SK-N-SH (cell line): ENCODE measurements around the gene ZBTB16. TPM values are rescaled to one million over a fixed set of nuclear protein-coding genes. Genes with fewer than 3 reads are reported as not detected.

Experiments used
- CTCF ChIA-PET: fragments of 300-600, 350-600 bp; formaldehyde crosslinking; extraction: SDS; loops from one replicate; lab custom pipeline; 2021; lab: Yijun Ruan, JAX
- POLR2A ChIA-PET: fragments of 350-600 bp; sonication (Branson Sonifier 250); formaldehyde crosslinking; extraction: SDS; loops from one replicate; lab custom pipeline; 2020; ENCODE audit warnings: antibody characterized with exemption, inconsistent platforms; lab: Yijun Ruan, JAX
- DNase-seq: peaks from one replicate; pipeline ENCODE4 v3.0.0; 2012
- H2AFZ ChIP-seq: fragments of 200-600 bp; sonication (generic); 2 replicates; pipeline ENCODE4 v1.8.1; 2016; ENCODE audit warnings: antibody characterized with exemption, mild to moderate bottlenecking, low read depth
- H3F3A ChIP-seq: fragments of 200-600 bp; sonication (generic); replicated peaks from 2 replicates; pipeline ENCODE3; 2016; ENCODE audit warnings: antibody characterized with exemption, mild to moderate bottlenecking; ENCODE audit not compliant: insufficient read depth
- H3K27ac ChIP-seq, 2 experiments: fragments of 200-500 bp in 1 of 2; fragments of 200-600 bp in 1 of 2; sonication (Bioruptor generic) in 1 of 2; sonication (generic), shearing (Covaris generic) in 1 of 2; 2 replicates each; pipeline versions ENCODE4 v1.5.1 to v1.6.1; 2014 to 2016; ENCODE audit warnings: low read depth in 2 of 2, inconsistent platforms in 1 of 2, low read length in 1 of 2, mild to moderate bottlenecking in 1 of 2, mixed read lengths in 1 of 2
- H3K27me3 ChIP-seq: fragments of 200-600 bp; sonication (generic), shearing (Covaris generic); 2 replicates; pipeline ENCODE4 v1.6.1; 2016; ENCODE audit warnings: mixed run types; ENCODE audit not compliant: insufficient read depth
- H3K36me3 ChIP-seq, 2 experiments: fragments of 200-500 bp in 1 of 2; fragments of 200-600 bp in 1 of 2; sonication (Bioruptor generic) in 1 of 2; sonication (generic) in 1 of 2; replicated peaks in 1 of 2; 2 replicates each; pipeline versions ENCODE3 to v1.5.1; 2014 to 2016; ENCODE audit warnings: low read length in 1 of 2, mild to moderate bottlenecking in 1 of 2; ENCODE audit not compliant: insufficient read depth in 2 of 2, control insufficient read depth in 1 of 2
- H3K4me1 ChIP-seq, 2 experiments: fragments of 200-500 bp in 1 of 2; fragments of 200-600 bp in 1 of 2; sonication (Bioruptor generic) in 1 of 2; sonication (generic), shearing (Covaris generic) in 1 of 2; 2 replicates each; pipeline versions ENCODE4 v1.5.1 to v1.6.1; 2014 to 2016; ENCODE audit warnings: low read depth in 1 of 2, low read length in 1 of 2, mixed run types in 1 of 2; ENCODE audit not compliant: insufficient read depth in 2 of 2, control insufficient read depth in 1 of 2
- H3K4me2 ChIP-seq: fragments of 200-600 bp; sonication (generic), shearing (Covaris generic); 2 replicates; pipeline ENCODE4 v1.6.1; 2017; ENCODE audit warnings: mixed run types
- H3K4me3 ChIP-seq, 2 experiments: fragments of 200-500 bp in 1 of 2; fragments of 200-600 bp in 1 of 2; sonication (Bioruptor generic) in 1 of 2; sonication (generic), shearing (Covaris generic) in 1 of 2; 2 replicates each; pipeline versions ENCODE4 v1.5.1 to v1.8.1; 2014 to 2016; ENCODE audit warnings: low read depth in 2 of 2, inconsistent platforms in 1 of 2, low read length in 1 of 2, mild to moderate bottlenecking in 1 of 2, mixed read lengths in 1 of 2, moderate library complexity in 1 of 2
- H3K79me2 ChIP-seq: fragments of 200-600 bp; sonication (generic); 2 replicates; pipeline ENCODE4 v1.8.1; 2017; ENCODE audit warnings: mild to moderate bottlenecking; ENCODE audit not compliant: insufficient read depth
- H3K9ac ChIP-seq: fragments of 200-600 bp; sonication (generic); 2 replicates; pipeline ENCODE4 v1.6.1; 2017; ENCODE audit warnings: mixed run types
- H3K9me2 ChIP-seq: fragments of 200-600 bp; sonication (generic); 2 replicates; pipeline ENCODE4 v1.6.1; 2017; ENCODE audit warnings: mixed run types
- H3K9me3 ChIP-seq: fragments of 200-600 bp; sonication (generic); 2 replicates; pipeline ENCODE4 v1.6.1; 2017; ENCODE audit warnings: mixed run types, mild to moderate bottlenecking, moderate library complexity
- H4K20me1 ChIP-seq: fragments of 200-600 bp; sonication (generic); 2 replicates; pipeline ENCODE4 v1.6.1; 2017; ENCODE audit warnings: mild to moderate bottlenecking, mixed run types; ENCODE audit not compliant: insufficient read depth
- CTCF ChIP-seq: fragments of 200-600 bp; sonication (generic); IDR thresholded peaks from 2 replicates; pipeline ENCODE4 v1.6.1; 2017; ENCODE audit warnings: antibody characterized with exemption, mild to moderate bottlenecking, moderate library complexity
- ELF1 ChIP-seq: IDR thresholded peaks from 2 replicates; pipeline ENCODE4 v1.4.0; 2012
- EP300 ChIP-seq, 2 experiments: IDR thresholded peaks; 2 replicates each; pipeline versions ENCODE4 v1.4.0 to v1.6.1; 2012; ENCODE audit warnings: borderline replicate concordance in 1 of 2, low read depth in 1 of 2, low read length in 1 of 2
- GATA2 ChIP-seq: sonication (generic); formaldehyde crosslinking; IDR thresholded peaks from 2 replicates; pipeline ENCODE4 v1.5.0; 2020; ENCODE audit warnings: mild to moderate bottlenecking, missing genetic modification reagents
- MEF2A ChIP-seq: IDR thresholded peaks from 2 replicates; pipeline ENCODE4 v1.4.0; 2012; ENCODE audit warnings: low read depth, borderline replicate concordance
- NRF1 ChIP-seq: IDR thresholded peaks from 2 replicates; pipeline ENCODE4 v1.6.1; 2012; ENCODE audit warnings: low read depth, mild to moderate bottlenecking, low read length
- PBX3 ChIP-seq: IDR thresholded peaks from 2 replicates; pipeline ENCODE4; 2012
- POLR2AphosphoS5 ChIP-seq: IDR thresholded peaks from 2 replicates; pipeline ENCODE4 v1.6.1; 2012; ENCODE audit warnings: low read depth, low read length
- RFX5 ChIP-seq: IDR thresholded peaks from 2 replicates; pipeline ENCODE4 v1.6.1; 2012; ENCODE audit warnings: mild to moderate bottlenecking, improper control_type of control experiment, low read length
- RXRA ChIP-seq: IDR thresholded peaks from 2 replicates; pipeline ENCODE4 v1.4.0; 2012; ENCODE audit warnings: low read depth, mild to moderate bottlenecking, borderline replicate concordance
- SIN3A ChIP-seq: IDR thresholded peaks from 2 replicates; pipeline ENCODE4 v1.6.1; 2012; ENCODE audit warnings: low read depth, mild to moderate bottlenecking, low read length, moderate library complexity, borderline replicate concordance
- SMC3 ChIP-seq: IDR thresholded peaks from 2 replicates; pipeline ENCODE4 v1.6.1; 2012; ENCODE audit warnings: low read depth, low read length, improper control_type of control experiment
- USF1 ChIP-seq: IDR thresholded peaks from 2 replicates; pipeline ENCODE4 v1.4.0; 2012; ENCODE audit warnings: low read depth, borderline replicate concordance
- YY1 ChIP-seq: IDR thresholded peaks from 2 replicates; pipeline ENCODE4 v1.4.0; 2012; ENCODE audit warnings: low read depth, mild to moderate bottlenecking
- WGBS: methylation state at CpG from one replicate; pipeline ENCODE4 v1.1.6; 2017; ENCODE audit warnings: low lambda C conversion rate; 5-methylcytosine and 5-hydroxymethylcytosine counted together
- polyA plus RNA-seq, 3 experiments: library from polyadenylated mRNA; depleted of rRNA; stranded (reverse); fragments of >200 nt; gene quantifications; 2 replicates each; pipeline ENCODE4 v1.2.3, GENCODE V29; 2012
- TF ChIP-seq, protein P1 (sequence below): fragments of 150-350 bp; IDR thresholded peaks from 2 replicates; pipeline ENCODE4 v1.6.1; 2017; ENCODE audit warnings: antibody characterized with exemption, low read length, low read depth, borderline replicate concordance
- TF ChIP-seq, protein P2 (sequence below): IDR thresholded peaks from 2 replicates; pipeline ENCODE4 v1.4.0; 2012; ENCODE audit warnings: low read depth, borderline replicate concordance
- TF ChIP-seq, protein P3 (sequence below): IDR thresholded peaks from 2 replicates; pipeline ENCODE4 v1.4.0; 2012; ENCODE audit warnings: low read depth
- TF ChIP-seq, protein P4 (sequence below): fragments of 150-350 bp; IDR thresholded peaks from 2 replicates; pipeline ENCODE4 v1.6.1; 2016; ENCODE audit warnings: mild to moderate bottlenecking, low read depth, low read length

ZBTB16 gene
- polyA plus RNA-seq, 1 of the 3 experiments (the other 2 are of a cell fraction) = not detected

GRCh38 chr11:114190630-114191029, 131.1 kb downstream of the ZBTB16 start:
- Histone ChIP-seq H3K4me2 (no peak overlapping the region), H3K9me3 (no peaks in the 10 kb centered on the region), H3K36me3 (no peaks in the 10 kb centered on the region), H4K20me1 (no peaks in the 10 kb centered on the region), H2AFZ (no peak overlapping the region), H3K4me3 (no peak overlapping the region), H3K4me1 (no peaks in the 10 kb centered on the region; a peak in 1 of 4 replicates), H3K27me3 (no peaks in the 10 kb centered on the region; the same call in 1 of the 2 replicates), H3K79me2 (no peaks in the 10 kb centered on the region), H3F3A (no peaks in the 10 kb centered on the region), H3K9ac (no peak overlapping the region), H3K27ac (no peak overlapping the region), H3K9me2 (no peaks in the 10 kb centered on the region)
- no peak for DNase-seq
- ChIA-PET POLR2A (no interaction called here), CTCF (interaction anchor here (1.1 kb wide), 1 partner anchor 15 kb away, joined by 3 read pairs; no protein-coding TSS in a partner anchor)
- TF ChIP-seq SMC3 = no peak
- TF ChIP-seq, protein P1, sequence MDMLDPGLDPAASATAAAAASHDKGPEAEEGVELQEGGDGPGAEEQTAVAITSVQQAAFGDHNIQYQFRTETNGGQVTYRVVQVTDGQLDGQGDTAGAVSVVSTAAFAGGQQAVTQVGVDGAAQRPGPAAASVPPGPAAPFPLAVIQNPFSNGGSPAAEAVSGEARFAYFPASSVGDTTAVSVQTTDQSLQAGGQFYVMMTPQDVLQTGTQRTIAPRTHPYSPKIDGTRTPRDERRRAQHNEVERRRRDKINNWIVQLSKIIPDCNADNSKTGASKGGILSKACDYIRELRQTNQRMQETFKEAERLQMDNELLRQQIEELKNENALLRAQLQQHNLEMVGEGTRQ = no peak
- no peak for TF ChIP-seq USF1
- TF ChIP-seq, protein P2, sequence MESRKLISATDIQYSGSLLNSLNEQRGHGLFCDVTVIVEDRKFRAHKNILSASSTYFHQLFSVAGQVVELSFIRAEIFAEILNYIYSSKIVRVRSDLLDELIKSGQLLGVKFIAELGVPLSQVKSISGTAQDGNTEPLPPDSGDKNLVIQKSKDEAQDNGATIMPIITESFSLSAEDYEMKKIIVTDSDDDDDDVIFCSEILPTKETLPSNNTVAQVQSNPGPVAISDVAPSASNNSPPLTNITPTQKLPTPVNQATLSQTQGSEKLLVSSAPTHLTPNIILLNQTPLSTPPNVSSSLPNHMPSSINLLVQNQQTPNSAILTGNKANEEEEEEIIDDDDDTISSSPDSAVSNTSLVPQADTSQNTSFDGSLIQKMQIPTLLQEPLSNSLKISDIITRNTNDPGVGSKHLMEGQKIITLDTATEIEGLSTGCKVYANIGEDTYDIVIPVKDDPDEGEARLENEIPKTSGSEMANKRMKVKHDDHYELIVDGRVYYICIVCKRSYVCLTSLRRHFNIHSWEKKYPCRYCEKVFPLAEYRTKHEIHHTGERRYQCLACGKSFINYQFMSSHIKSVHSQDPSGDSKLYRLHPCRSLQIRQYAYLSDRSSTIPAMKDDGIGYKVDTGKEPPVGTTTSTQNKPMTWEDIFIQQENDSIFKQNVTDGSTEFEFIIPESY = no peak
- no peak for TF ChIP-seq CTCF
- TF ChIP-seq EP300 (IDR thresholded peaks at IDR 0.05; ENCODE audit: borderline replicate concordance in 1 of 2, low read depth in 1 of 2, low read length in 1 of 2) = no peak
- no peak for TF ChIP-seq YY1
- TF ChIP-seq, protein P3, sequence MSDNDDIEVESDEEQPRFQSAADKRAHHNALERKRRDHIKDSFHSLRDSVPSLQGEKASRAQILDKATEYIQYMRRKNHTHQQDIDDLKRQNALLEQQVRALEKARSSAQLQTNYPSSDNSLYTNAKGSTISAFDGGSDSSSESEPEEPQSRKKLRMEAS = no peak
- TF ChIP-seq PBX3 = no peak
- no peak for TF ChIP-seq SIN3A
- no peak for TF ChIP-seq MEF2A
- TF ChIP-seq, protein P4, sequence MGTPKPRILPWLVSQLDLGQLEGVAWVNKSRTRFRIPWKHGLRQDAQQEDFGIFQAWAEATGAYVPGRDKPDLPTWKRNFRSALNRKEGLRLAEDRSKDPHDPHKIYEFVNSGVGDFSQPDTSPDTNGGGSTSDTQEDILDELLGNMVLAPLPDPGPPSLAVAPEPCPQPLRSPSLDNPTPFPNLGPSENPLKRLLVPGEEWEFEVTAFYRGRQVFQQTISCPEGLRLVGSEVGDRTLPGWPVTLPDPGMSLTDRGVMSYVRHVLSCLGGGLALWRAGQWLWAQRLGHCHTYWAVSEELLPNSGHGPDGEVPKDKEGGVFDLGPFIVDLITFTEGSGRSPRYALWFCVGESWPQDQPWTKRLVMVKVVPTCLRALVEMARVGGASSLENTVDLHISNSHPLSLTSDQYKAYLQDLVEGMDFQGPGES = no peak
- TF ChIP-seq RFX5 = no peak
- TF ChIP-seq NRF1 = no peak
- TF ChIP-seq POLR2AphosphoS5 = no peak
- no peak for TF ChIP-seq GATA2
- no peak for TF ChIP-seq RXRA
- TF ChIP-seq ELF1 = no peak
- WGBS = 22% methylated on average over 4 of the region's 4 CpGs
